ENCODE measurements around the gene CLK2. TPM values are rescaled to one million over a fixed set of nuclear protein-coding genes. Genes with fewer than 3 reads are reported as not detected.
A peak's percentile ranks its signal among the peaks of the same experiment; 100 is the strongest.

CLK2 gene
- total and polyA plus RNA-seq, 10 donors = 38.6 to 89.9 (median 74.6) TPM

DNA sequence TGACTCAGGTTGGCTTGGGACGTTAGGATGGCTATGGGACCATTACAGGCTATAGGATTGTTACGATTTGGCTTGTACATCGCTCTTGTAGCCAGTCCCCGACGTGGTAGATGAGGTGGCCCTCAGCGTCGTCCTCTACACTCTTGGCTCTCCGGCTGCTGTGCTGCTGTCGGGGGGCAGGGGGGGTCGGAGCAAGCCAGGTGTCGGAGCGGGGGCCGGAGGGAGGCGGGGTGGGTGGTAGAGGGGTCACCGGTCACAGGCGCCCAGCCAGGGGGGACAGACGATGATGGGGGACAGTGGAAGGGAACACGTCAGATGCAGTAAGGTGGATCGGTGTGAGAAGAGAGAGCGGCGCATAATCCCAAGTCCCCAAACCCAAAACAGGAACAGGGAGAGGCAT is 4.7 kb downstream of the CLK2 start:
- H3K4me1 ChIP-seq = peaks cover 8 to 29% (median 26%) of the 10 kb centered on the region in 6 donors
- H3K27ac ChIP-seq = no peak overlapping the region
- H3K27me3 ChIP-seq (replicated peaks in 1 of 7) = no peaks in the 10 kb centered on the region
- no peaks in the 10 kb centered on the region for H3K9me3 ChIP-seq
- TF ChIP-seq POLR2A (IDR thresholded peaks at IDR 0.05) = no peak
- TF ChIP-seq CTCF (IDR thresholded peaks at IDR 0.05 in 8 of 11, conservative IDR thresholded peaks at IDR 0.05 in 3 of 11) = no peak
- TF ChIP-seq POLR2AphosphoS5 (IDR thresholded peaks at IDR 0.05) = no peak
- 91 to 96% (median 95%) methylated on average over 17 to 21 of the region's 21 CpGs for WGBS, 5 donors
- H3K36me3 ChIP-seq = peaks cover 15 to 85% (median 76%) of the 10 kb centered on the region in 6 donors
- intact Hi-C loops (cut with DNase I; ENCODE audit: low total_unique reads) = no loop called here
- no peak overlapping the region for H3K4me3 ChIP-seq
- peak; percentile 56 for DNase-seq

DNA sequence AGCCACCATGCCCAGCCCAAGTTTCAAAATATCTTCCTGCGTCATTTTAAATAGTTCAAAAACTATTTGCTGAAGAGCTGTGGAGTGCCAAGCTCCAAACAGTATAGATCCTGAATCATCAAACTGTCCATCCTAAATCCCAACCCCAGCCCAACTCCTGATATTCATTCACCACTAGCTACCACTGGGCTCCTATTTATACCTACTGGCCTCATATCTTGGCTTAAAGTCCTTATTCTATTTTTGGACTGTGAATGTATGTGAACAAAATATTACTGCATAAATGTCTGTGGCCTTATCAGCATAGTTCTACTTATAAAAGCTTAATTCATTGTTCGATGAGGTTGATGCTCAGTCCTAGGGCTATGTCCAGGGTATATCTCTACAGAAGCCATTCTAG is 5.9 kb downstream of the CLK2 start:
- Histone ChIP-seq H3K9me3 (no peaks in the 10 kb centered on the region), H3K36me3 (peaks cover 15 to 95% (median 82%) of the 10 kb centered on the region in 6 donors), H3K27me3 (replicated peaks in 1 of 7) (no peaks in the 10 kb centered on the region), H3K4me1 (peaks cover 8 to 31% (median 26%) of the 10 kb centered on the region in 6 donors), H3K4me3 (no peak overlapping the region), H3K27ac (no peak overlapping the region)
- 92 to 100% (median 96%) methylated on average over 2 of the region's 2 CpGs for WGBS, 5 donors
- no peak for TF ChIP-seq POLR2AphosphoS5 (IDR thresholded peaks at IDR 0.05)
- no peak for TF ChIP-seq CTCF (IDR thresholded peaks at IDR 0.05 in 8 of 11, conservative IDR thresholded peaks at IDR 0.05 in 3 of 11)
- TF ChIP-seq POLR2A (IDR thresholded peaks at IDR 0.05) = no peak
- DNase-seq = no peak
- intact Hi-C loops (cut with DNase I; ENCODE audit: low total_unique reads) = no loop called here

GRCh38 chr1:155266553-155266952 is 6.8 kb downstream of the CLK2 start:
- 79 to 93% (median 91%) methylated on average over 6 of the region's 6 CpGs for WGBS, 5 donors
- no peak for TF ChIP-seq POLR2A (IDR thresholded peaks at IDR 0.05)
- no peak for TF ChIP-seq POLR2AphosphoS5 (IDR thresholded peaks at IDR 0.05)
- no peak for TF ChIP-seq CTCF (IDR thresholded peaks at IDR 0.05 in 8 of 11, conservative IDR thresholded peaks at IDR 0.05 in 3 of 11)
- Histone ChIP-seq H3K9me3 (no peaks in the 10 kb centered on the region), H3K27me3 (replicated peaks in 1 of 7) (no peaks in the 10 kb centered on the region), H3K4me3 (no peak overlapping the region), H3K36me3 (peaks cover 15 to 89% (median 82%) of the 10 kb centered on the region in 6 donors), H3K4me1 (peaks cover 4 to 30% (median 23%) of the 10 kb centered on the region in 6 donors), H3K27ac (no peak overlapping the region)
- DNase-seq = peak; percentile 64
- intact Hi-C loops (cut with DNase I; ENCODE audit: low total_unique reads) = no loop called here

DNA sequence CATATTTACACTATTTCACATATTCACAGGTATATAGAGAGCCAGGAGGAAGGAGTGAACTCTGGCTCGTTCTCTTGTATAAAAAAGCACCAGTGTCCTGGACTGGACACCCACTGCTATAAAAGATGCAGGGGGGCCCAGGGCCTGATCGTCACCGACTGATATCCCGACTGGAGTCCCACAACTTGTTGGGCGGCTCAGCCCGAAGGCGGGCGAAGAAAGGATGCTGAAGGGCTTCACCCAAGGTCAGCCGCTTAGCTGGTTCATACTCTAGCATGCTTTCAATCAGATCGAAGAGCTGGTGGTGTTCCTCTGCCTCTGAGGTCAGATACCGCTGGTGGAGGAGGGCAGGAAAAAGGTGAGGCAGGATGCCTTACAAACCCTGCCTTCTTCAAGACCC is 10.2 kb downstream of the CLK2 start:
- Histone ChIP-seq H3K27ac (peak overlapping the region in 4 of 8 donors; percentile 88 to 94 (median 88)), H3K36me3 (peaks cover 5 to 80% (median 58%) of the 10 kb centered on the region in 6 donors), H3K9me3 (no peaks in the 10 kb centered on the region), H3K4me3 (peak overlapping the region in 1 of 8 donors; percentile 99), H3K27me3 (replicated peaks in 1 of 7) (no peaks in the 10 kb centered on the region), H3K4me1 (peaks cover 15 to 38% (median 27%) of the 10 kb centered on the region in 6 donors)
- peak; percentile 75 for DNase-seq
- intact Hi-C loops (cut with DNase I; ENCODE audit: low total_unique reads) = no loop called here
- 78 to 92% (median 87%) methylated on average over 11 of the region's 11 CpGs for WGBS, 5 donors
- peak; percentile 8 to 38 (median 35) for TF ChIP-seq POLR2AphosphoS5 (IDR thresholded peaks at IDR 0.05)
- no peak for TF ChIP-seq CTCF (IDR thresholded peaks at IDR 0.05 in 8 of 11, conservative IDR thresholded peaks at IDR 0.05 in 3 of 11)
- TF ChIP-seq POLR2A (IDR thresholded peaks at IDR 0.05) = no peak
